K562 (cell line): ENCODE data around the gene ANTKMT. TPM values are rescaled to one million over a fixed set of nuclear protein-coding genes. Genes with fewer than 3 reads are reported as not detected.

Experiments
- ATF7 ChIP-seq: fragments of 450-650 bp; IDR thresholded peaks from 2 replicates; pipeline ENCODE4 v1.7.1; 2014; ENCODE audit warnings: mild to moderate bottlenecking, moderate library complexity
- CHD1 ChIP-seq: fragments of 200-600 bp; sonication (generic); IDR thresholded peaks from one replicate; pipeline ENCODE4 v1.6.1; 2012; ENCODE audit warnings: mild to moderate bottlenecking, moderate library complexity, low read length, inconsistent platforms
- ESRRA ChIP-seq: fragments of 450-650 bp; IDR thresholded peaks from 2 replicates; pipeline ENCODE4 v1.6.1; 2014; ENCODE audit warnings: low read depth, mild to moderate bottlenecking, moderate library complexity, borderline replicate concordance
- NFIC ChIP-seq: fragments of 450-650 bp; IDR thresholded peaks from 2 replicates; pipeline ENCODE4 v1.6.1; 2017; ENCODE audit warnings: mild to moderate bottlenecking, inconsistent platforms
- SOX6 ChIP-seq: fragments of 450-650 bp; IDR thresholded peaks from 2 replicates; pipeline ENCODE4 v1.6.1; 2014; ENCODE audit warnings: mild to moderate bottlenecking
- TCF3 ChIP-seq: sonication (generic); formaldehyde crosslinking; IDR thresholded peaks from 2 replicates; pipeline ENCODE4 v1.4.0; 2020; ENCODE audit warnings: mild to moderate bottlenecking, missing genetic modification reagents
- TEAD1 ChIP-seq, 2 experiments: fragments of 450-650 bp in 1 of 2; sonication (generic) in 1 of 2; formaldehyde crosslinking; IDR thresholded peaks; 2 replicates each; pipeline versions ENCODE4 v1.4.0 to v1.8.0; 2020 to 2022; ENCODE audit warnings: mild to moderate bottlenecking in 2 of 2, missing genetic modification reagents in 1 of 2
- ZNF12 ChIP-seq: sonication (generic); formaldehyde crosslinking; IDR thresholded peaks from 2 replicates; pipeline ENCODE4 v1.4.0; 2020; ENCODE audit warnings: mild to moderate bottlenecking, missing genetic modification reagents
- ZNF57 ChIP-seq: fragments of 450-650 bp; formaldehyde crosslinking; IDR thresholded peaks from 2 replicates; pipeline ENCODE4 v1.4.0; 2020; ENCODE audit warnings: mild to moderate bottlenecking, moderate library complexity
- ZNF586 ChIP-seq: fragments of 450-650 bp; formaldehyde crosslinking; conservative IDR thresholded peaks from 2 replicates; pipeline ENCODE4 v1.4.0; 2020; ENCODE audit warnings: mild to moderate bottlenecking, moderate library complexity
- polyA plus RNA-seq, 8 experiments: library from polyadenylated mRNA; depleted of rRNA in 4 of 8; stranded (reverse) in 5 of 8; unstranded in 3 of 8; fragments of >200 nt; fragmentation: Nextera tagmentation in 2 of 8; fragmentation: Illumina TruSeq in 1 of 8; extraction: Ambion mirVana in 2 of 8; extraction: Trizol in 1 of 8; gene quantifications; 2 replicates each; pipeline versions ENCODE4 v1.2.1 to v1.2.3, GENCODE V29; 2011 to 2014; ENCODE audit warnings: inconsistent platforms in 1 of 8, missing spikeins in 1 of 8
- total RNA-seq, 7 experiments: library from RNA; depleted of rRNA in 6 of 7; stranded (reverse); fragments of >200 nt in 6 of 7; fragmentation: Illumina TruSeq in 2 of 7; extraction: Trizol in 2 of 7; gene quantifications; 2 replicates each; pipeline versions ENCODE4 v1.2.1 to v1.2.3, GENCODE V29; 2011 to 2021; ENCODE audit warnings: low replicate concordance in 1 of 7
- TF ChIP-seq, protein P1 (sequence below), 3 experiments: fragments of 200-800 bp in 1 of 3; sonication (Bioruptor generic) in 1 of 3; sonication (generic) in 1 of 3; formaldehyde crosslinking in 1 of 3; IDR thresholded peaks; 2 replicates each; pipeline versions ENCODE4 v1.6.1 to v1.8.0; 2016 to 2022; ENCODE audit warnings: mild to moderate bottlenecking in 2 of 3, missing compliant biosample characterization in 2 of 3, missing genetic modification characterization in 2 of 3, missing genetic modification reagents in 1 of 3
- TF ChIP-seq, protein P2 (sequence below): fragments of 450-650 bp; IDR thresholded peaks from 2 replicates; pipeline ENCODE4 v1.6.1; 2014; ENCODE audit warnings: low read depth, mild to moderate bottlenecking, moderate library complexity, borderline replicate concordance
- TF ChIP-seq, protein P3 (sequence below): IDR thresholded peaks from 2 replicates; pipeline ENCODE4 v1.6.1; 2011; ENCODE audit warnings: borderline replicate concordance, low read depth, mild to moderate bottlenecking, moderate library complexity, low read length; ENCODE audit not compliant: insufficient read depth, poor library complexity, severe bottlenecking
- TF ChIP-seq, protein P4 (sequence below): fragments of 450-650 bp; formaldehyde crosslinking; conservative IDR thresholded peaks from 2 replicates; pipeline ENCODE4 v1.4.0; 2022; ENCODE audit warnings: mild to moderate bottlenecking, missing genetic modification characterization
- TF ChIP-seq, protein P5 (sequence below): fragments of 450-650 bp; formaldehyde crosslinking; IDR thresholded peaks from 2 replicates; pipeline ENCODE4 v1.4.0; 2022; ENCODE audit warnings: missing genetic modification characterization

The ANTKMT gene
- total and polyA plus RNA-seq, 9 of the 15 experiments (the other 6 are each of a cell fraction or from before 2014, with no cell fraction given): 0.58 to 217 (median 19.1) TPM

DNA sequence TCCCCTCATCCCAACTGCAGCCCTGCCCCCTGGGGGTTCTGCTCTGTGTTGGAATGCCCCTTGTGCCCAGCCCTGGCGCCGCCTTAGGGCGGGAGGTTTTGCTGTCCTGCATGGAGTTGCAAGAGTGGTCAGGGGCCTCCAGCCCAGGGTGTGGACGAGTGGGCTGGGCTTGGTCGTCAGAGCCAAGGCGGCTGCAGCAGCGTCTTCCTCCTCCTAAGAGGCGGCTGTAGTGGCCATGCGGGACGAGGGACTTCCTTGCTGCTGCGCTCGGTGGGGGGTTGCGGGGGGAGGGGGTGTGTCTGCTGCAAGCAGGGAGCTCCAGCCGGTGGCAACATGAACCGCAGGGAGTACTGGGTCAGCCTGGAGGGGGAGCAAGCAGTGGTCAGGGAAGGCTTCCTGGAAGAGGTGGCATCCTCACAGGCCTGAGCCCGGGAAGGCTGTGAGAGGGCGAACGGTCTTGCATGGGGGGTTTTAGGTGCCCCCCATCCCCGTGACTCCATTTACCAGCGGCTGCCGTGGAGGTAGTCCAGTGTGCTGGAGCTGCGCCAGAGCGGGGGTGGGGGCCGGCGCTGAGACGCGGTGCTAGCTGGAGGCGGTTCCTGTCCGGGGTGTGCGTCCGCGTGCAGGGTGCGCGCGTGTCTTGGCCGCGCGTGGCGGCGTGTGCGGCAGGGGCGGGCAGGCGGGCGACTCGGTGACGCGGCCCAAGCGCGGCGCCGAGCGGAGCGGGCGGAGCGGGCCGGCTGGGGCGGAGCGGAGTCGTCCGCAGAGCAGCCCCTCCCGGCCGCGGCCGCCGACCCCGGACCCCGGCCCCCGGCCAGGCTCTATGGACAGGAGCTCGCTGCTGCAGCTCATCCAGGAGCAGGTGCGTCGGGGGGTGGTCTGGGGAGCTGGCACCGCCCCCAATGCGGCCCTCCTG, 45.7 kb upstream of the ANTKMT start, which contains the start of gene RHBDL1 (continued):
- TF ChIP-seq, protein P1, sequence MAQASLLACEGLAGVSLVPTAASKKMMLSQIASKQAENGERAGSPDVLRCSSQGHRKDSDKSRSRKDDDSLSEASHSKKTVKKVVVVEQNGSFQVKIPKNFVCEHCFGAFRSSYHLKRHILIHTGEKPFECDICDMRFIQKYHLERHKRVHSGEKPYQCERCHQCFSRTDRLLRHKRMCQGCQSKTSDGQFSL (CRISPR knock-in tag; IDR thresholded peaks at IDR 0.05): peak; percentile 96
- TF ChIP-seq, protein P1 (tag; IDR thresholded peaks at IDR 0.05): peak in 1 of 2 experiments; percentile 81; a peak in 2 of 4 replicates
- TF ChIP-seq, protein P2, sequence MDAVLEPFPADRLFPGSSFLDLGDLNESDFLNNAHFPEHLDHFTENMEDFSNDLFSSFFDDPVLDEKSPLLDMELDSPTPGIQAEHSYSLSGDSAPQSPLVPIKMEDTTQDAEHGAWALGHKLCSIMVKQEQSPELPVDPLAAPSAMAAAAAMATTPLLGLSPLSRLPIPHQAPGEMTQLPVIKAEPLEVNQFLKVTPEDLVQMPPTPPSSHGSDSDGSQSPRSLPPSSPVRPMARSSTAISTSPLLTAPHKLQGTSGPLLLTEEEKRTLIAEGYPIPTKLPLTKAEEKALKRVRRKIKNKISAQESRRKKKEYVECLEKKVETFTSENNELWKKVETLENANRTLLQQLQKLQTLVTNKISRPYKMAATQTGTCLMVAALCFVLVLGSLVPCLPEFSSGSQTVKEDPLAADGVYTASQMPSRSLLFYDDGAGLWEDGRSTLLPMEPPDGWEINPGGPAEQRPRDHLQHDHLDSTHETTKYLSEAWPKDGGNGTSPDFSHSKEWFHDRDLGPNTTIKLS: peak; percentile 52; the same call in 1 of the 2 replicates
- TF ChIP-seq TCF3 (CRISPR knock-in tag) (no peak), NFIC (peak; percentile 94), ZNF57 (CRISPR knock-in tag) (0 out of 2 replicates have a peak, but pooled peaks have one; percentile 22), ZNF12 (no peak), TEAD1 (CRISPR knock-in tag; IDR thresholded peaks at IDR 0.05) (0 out of 4 replicates have a peak, but pooled peaks of 1 of the 2 experiments have one; percentile 24), ESRRA (peak; percentile 75), ZNF586 (CRISPR knock-in tag) (0 out of 2 replicates have a peak, but pooled peaks have one; percentile 3), SOX6 (0 out of 2 replicates have a peak, but pooled peaks have one; percentile 19), CHD1 (peak; percentile 50), ATF7 (0 out of 2 replicates have a peak, but pooled peaks have one; percentile 54)
- TF ChIP-seq, protein P3, sequence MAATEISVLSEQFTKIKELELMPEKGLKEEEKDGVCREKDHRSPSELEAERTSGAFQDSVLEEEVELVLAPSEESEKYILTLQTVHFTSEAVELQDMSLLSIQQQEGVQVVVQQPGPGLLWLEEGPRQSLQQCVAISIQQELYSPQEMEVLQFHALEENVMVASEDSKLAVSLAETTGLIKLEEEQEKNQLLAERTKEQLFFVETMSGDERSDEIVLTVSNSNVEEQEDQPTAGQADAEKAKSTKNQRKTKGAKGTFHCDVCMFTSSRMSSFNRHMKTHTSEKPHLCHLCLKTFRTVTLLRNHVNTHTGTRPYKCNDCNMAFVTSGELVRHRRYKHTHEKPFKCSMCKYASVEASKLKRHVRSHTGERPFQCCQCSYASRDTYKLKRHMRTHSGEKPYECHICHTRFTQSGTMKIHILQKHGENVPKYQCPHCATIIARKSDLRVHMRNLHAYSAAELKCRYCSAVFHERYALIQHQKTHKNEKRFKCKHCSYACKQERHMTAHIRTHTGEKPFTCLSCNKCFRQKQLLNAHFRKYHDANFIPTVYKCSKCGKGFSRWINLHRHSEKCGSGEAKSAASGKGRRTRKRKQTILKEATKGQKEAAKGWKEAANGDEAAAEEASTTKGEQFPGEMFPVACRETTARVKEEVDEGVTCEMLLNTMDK: peak; percentile 83
- TF ChIP-seq, protein P4, sequence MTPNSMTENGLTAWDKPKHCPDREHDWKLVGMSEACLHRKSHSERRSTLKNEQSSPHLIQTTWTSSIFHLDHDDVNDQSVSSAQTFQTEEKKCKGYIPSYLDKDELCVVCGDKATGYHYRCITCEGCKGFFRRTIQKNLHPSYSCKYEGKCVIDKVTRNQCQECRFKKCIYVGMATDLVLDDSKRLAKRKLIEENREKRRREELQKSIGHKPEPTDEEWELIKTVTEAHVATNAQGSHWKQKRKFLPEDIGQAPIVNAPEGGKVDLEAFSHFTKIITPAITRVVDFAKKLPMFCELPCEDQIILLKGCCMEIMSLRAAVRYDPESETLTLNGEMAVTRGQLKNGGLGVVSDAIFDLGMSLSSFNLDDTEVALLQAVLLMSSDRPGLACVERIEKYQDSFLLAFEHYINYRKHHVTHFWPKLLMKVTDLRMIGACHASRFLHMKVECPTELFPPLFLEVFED (CRISPR knock-in tag): 0 out of 2 replicates have a peak, but pooled peaks have one; percentile 56
- TF ChIP-seq, protein P5, sequence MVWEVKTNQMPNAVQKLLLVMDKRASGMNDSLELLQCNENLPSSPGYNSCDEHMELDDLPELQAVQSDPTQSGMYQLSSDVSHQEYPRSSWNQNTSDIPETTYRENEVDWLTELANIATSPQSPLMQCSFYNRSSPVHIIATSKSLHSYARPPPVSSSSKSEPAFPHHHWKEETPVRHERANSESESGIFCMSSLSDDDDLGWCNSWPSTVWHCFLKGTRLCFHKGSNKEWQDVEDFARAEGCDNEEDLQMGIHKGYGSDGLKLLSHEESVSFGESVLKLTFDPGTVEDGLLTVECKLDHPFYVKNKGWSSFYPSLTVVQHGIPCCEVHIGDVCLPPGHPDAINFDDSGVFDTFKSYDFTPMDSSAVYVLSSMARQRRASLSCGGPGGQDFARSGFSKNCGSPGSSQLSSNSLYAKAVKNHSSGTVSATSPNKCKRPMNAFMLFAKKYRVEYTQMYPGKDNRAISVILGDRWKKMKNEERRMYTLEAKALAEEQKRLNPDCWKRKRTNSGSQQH: 0 out of 2 replicates have a peak, but pooled peaks have one; percentile 45
